Measurements from ENCODE around the gene PPP1R11.

- no peak for TF ChIP-seq YY1 (IDR thresholded peaks at IDR 0.05; ENCODE audit: insufficient read depth, insufficient replicate concordance, low read depth, low read length)
- no peak for TF ChIP-seq ATF4 (CRISPR knock-in tag; IDR thresholded peaks at IDR 0.05)
- no peak for TF ChIP-seq ZNF781 (CRISPR knock-in tag; IDR thresholded peaks at IDR 0.05; ENCODE audit: borderline replicate concordance, not compliant biosample characterization)
- TF ChIP-seq BRD4 (CRISPR knock-in tag; IDR thresholded peaks at IDR 0.05): no peak
- TF ChIP-seq HOXD1 (CRISPR knock-in tag; IDR thresholded peaks at IDR 0.05): no peak
- TF ChIP-seq CBFB (CRISPR knock-in tag; IDR thresholded peaks at IDR 0.05): no peak
- TF ChIP-seq GABPB1 (CRISPR knock-in tag; IDR thresholded peaks at IDR 0.05): no peak
These were observed 23.3 kb upstream of the PPP1R11 start for GRCh38 chr6:30043744-30044143.
